ENCODE results near the gene OR1A1.

OR1A1 gene

DNA sequence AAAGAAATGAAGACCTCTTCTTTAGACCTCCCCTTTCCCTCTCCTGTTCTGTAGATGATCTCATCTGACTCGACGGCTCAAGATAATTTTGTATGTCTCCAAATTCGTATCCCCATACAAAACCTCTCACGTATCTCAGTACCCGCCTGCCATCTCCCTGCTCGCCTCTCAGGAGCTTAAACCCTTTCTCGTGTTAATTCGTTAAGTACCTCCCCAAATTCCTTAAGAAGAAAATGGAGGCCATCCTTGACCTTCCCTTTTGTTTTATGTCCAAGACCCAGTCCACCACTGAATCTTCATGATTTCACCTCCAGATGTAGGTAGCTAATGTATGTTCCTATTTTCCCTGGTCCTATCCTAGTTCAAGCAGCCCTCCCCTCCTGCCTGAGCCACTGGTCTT, 49.1 kb downstream of the OR1A1 start:
- no peak overlapping the region for H2AFZ ChIP-seq (ENCODE audit: low read depth, low read length)
- no peaks in the 10 kb centered on the region for H3K9me3 ChIP-seq (ENCODE audit: insufficient read depth, low read length)
- H3K36me3 ChIP-seq (replicated peaks; ENCODE audit: low read depth, low read length): no peaks in the 10 kb centered on the region
- H3K4me1 ChIP-seq (ENCODE audit: low read length): no peaks in the 10 kb centered on the region
- no peaks in the 10 kb centered on the region for H4K20me1 ChIP-seq (ENCODE audit: insufficient read depth, low read length)
- no peak for TF ChIP-seq EZH2phosphoT487 (IDR thresholded peaks at IDR 0.05; ENCODE audit: low read depth)
- TF ChIP-seq, protein P1, sequence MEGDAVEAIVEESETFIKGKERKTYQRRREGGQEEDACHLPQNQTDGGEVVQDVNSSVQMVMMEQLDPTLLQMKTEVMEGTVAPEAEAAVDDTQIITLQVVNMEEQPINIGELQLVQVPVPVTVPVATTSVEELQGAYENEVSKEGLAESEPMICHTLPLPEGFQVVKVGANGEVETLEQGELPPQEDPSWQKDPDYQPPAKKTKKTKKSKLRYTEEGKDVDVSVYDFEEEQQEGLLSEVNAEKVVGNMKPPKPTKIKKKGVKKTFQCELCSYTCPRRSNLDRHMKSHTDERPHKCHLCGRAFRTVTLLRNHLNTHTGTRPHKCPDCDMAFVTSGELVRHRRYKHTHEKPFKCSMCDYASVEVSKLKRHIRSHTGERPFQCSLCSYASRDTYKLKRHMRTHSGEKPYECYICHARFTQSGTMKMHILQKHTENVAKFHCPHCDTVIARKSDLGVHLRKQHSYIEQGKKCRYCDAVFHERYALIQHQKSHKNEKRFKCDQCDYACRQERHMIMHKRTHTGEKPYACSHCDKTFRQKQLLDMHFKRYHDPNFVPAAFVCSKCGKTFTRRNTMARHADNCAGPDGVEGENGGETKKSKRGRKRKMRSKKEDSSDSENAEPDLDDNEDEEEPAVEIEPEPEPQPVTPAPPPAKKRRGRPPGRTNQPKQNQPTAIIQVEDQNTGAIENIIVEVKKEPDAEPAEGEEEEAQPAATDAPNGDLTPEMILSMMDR (IDR thresholded peaks at IDR 0.05; ENCODE audit: low read depth, low read length): no peak
- no peak overlapping the region for H3K27ac ChIP-seq (ENCODE audit: low read length)
- no peaks in the 10 kb centered on the region for H3K79me2 ChIP-seq (ENCODE audit: low read length)
- no peak overlapping the region for H3K4me3 ChIP-seq (ENCODE audit: low read length)
- H3K9ac ChIP-seq (ENCODE audit: low read length): no peak overlapping the region
- H3K4me2 ChIP-seq (ENCODE audit: low read length): no peak overlapping the region
- no peaks in the 10 kb centered on the region for H3K27me3 ChIP-seq (ENCODE audit: low read depth, low read length)

DNA sequence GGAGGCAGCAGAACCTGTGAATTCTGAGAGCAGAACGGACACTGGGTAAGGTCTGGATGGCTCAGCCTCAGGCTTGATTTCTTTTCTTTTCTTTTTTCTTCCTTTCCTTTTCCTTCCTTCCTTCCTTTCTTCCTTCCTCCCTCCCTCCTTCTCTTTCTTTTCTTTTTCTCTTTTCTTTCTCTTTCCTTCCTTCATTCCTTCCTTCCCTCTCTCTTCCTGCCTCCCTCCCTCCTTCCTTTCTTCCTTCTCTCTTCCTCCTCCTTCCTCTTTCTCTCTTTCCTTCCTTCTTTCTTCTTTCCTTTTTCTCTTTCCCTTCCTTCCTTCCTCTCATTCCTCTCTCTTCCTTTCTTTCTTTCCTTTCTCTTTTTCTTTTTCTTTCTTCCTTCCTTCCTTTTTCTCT, 52.7 kb downstream of the OR1A1 start:
- Histone ChIP-seq H3K4me3 (ENCODE audit: low read length) (no peak overlapping the region), H3K27me3 (ENCODE audit: low read depth, low read length) (no peaks in the 10 kb centered on the region), H3K4me1 (ENCODE audit: low read length) (no peaks in the 10 kb centered on the region), H3K27ac (ENCODE audit: low read length) (no peak overlapping the region), H3K4me2 (ENCODE audit: low read length) (no peak overlapping the region), H3K79me2 (ENCODE audit: low read length) (no peaks in the 10 kb centered on the region), H3K36me3 (replicated peaks; ENCODE audit: low read depth, low read length) (no peaks in the 10 kb centered on the region), H4K20me1 (ENCODE audit: insufficient read depth, low read length) (no peaks in the 10 kb centered on the region), H3K9me3 (ENCODE audit: insufficient read depth, low read length) (no peaks in the 10 kb centered on the region), H3K9ac (ENCODE audit: low read length) (no peak overlapping the region), H2AFZ (ENCODE audit: low read depth, low read length) (no peak overlapping the region)
- TF ChIP-seq, protein P1 (IDR thresholded peaks at IDR 0.05; ENCODE audit: low read depth, low read length): no peak
- no peak for TF ChIP-seq EZH2phosphoT487 (IDR thresholded peaks at IDR 0.05; ENCODE audit: low read depth)

DNA sequence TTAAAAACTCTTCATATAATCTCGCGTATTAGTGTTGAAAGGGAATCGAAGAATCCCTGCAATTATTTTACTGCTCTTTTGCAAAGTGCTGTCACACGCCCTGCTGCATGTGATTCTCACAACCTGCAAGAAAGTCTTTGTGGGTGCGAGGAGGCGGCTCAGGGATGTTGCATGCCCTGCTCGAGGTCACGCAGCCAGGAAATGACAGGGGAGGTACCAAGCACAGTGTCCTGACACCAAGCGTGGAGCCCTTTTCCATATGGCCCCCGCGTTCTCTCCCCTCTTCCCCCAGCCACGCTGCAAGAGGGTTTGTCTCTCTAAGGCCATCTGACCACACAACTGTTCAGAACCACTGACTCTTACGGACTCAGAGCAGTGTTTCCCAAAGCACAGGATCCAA, 53.1 kb downstream of the OR1A1 start:
- Histone ChIP-seq H3K79me2 (ENCODE audit: low read length) (no peaks in the 10 kb centered on the region), H3K4me2 (ENCODE audit: low read length) (no peak overlapping the region), H2AFZ (ENCODE audit: low read depth, low read length) (no peak overlapping the region), H3K36me3 (replicated peaks; ENCODE audit: low read depth, low read length) (no peaks in the 10 kb centered on the region), H3K9ac (ENCODE audit: low read length) (no peak overlapping the region), H3K27ac (ENCODE audit: low read length) (no peak overlapping the region), H3K4me1 (ENCODE audit: low read length) (no peaks in the 10 kb centered on the region), H3K27me3 (ENCODE audit: low read depth, low read length) (no peaks in the 10 kb centered on the region), H4K20me1 (ENCODE audit: insufficient read depth, low read length) (no peaks in the 10 kb centered on the region), H3K4me3 (ENCODE audit: low read length) (no peak overlapping the region), H3K9me3 (ENCODE audit: insufficient read depth, low read length) (no peaks in the 10 kb centered on the region)
- TF ChIP-seq, protein P1 (IDR thresholded peaks at IDR 0.05; ENCODE audit: low read depth, low read length): no peak
- TF ChIP-seq EZH2phosphoT487 (IDR thresholded peaks at IDR 0.05; ENCODE audit: low read depth): no peak
